ENCODE data around the gene GRIK4.
A peak's percentile ranks its signal among the peaks of the same experiment; 100 is the strongest.
"Not testable (repeated sequence)": the region's sequence is repeated elsewhere in the genome, so short reads cannot be mapped to it uniquely, and the experiment has no call there.

GRIK4 gene

GRCh38 chr11:120499859-120500258, 11.7 kb upstream of the GRIK4 start:
- no peak overlapping the region for H3K4me3 ChIP-seq (ENCODE audit: severe bottlenecking)
- H3K27ac ChIP-seq (ENCODE audit: poor library complexity, severe bottlenecking) = no peak overlapping the region
- no peak for ATAC-seq (ENCODE audit: low read depth)

DNA sequence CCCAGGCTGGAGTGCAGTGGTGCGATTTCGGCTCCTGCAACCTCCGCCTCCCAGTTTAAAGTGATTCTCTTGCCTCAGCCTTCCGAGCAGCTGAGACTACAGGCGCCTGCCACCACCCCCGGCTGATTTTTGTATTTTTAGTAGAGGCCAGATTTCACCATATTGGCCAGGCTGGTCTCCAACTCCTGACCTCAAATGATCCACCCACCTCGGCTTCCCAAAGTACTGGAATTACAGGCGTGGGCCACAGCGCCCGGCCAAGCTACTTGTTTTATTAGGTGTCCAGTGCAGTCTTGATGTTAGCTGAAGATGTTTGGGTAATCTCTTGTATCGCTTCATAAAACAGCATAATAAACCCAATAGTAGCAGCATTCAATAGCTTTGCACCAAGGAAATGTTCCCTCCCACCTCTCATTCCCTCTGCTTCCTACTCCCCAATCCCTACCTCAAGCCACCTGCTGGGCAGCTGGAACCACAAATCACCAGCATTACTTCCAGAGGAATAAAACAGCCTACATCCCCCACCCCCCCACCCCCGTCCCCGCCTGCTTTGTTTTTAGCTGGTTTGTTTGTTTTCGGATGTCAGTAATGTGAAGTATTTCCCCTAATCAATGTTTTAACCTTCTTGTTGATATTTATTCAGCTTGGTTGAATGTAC, 11.0 kb upstream of the GRIK4 start:
- no peak for TF ChIP-seq CTCF (IDR thresholded peaks at IDR 0.05; ENCODE audit: poor library complexity, severe bottlenecking)
- no peak for DNase-seq (ENCODE audit: low spot score)
- Histone ChIP-seq H3K27ac (ENCODE audit: poor library complexity, severe bottlenecking) (no peak overlapping the region), H3K9me3 (ENCODE audit: severe bottlenecking) (no peaks in the 10 kb centered on the region), H3K27me3 (ENCODE audit: insufficient read depth, poor library complexity, severe bottlenecking) (peaks cover 7% of the 10 kb centered on the region), H3K4me3 (ENCODE audit: severe bottlenecking) (no peak overlapping the region), H3K4me1 (ENCODE audit: insufficient read depth, poor library complexity, severe bottlenecking) (no peaks in the 10 kb centered on the region), H3K36me3 (ENCODE audit: low read depth) (no peaks in the 10 kb centered on the region)
- peak; percentile 21; the same call in 1 of the 3 replicates for ATAC-seq (ENCODE audit: low read depth)

More at GRCh38 chr11:120499859-120500258, 11.7 kb upstream of the GRIK4 start:
- Histone ChIP-seq H3K27me3 (ENCODE audit: insufficient read depth, poor library complexity, severe bottlenecking) (peaks cover 5% of the 10 kb centered on the region), H3K36me3 (ENCODE audit: low read depth) (no peaks in the 10 kb centered on the region), H3K4me1 (ENCODE audit: insufficient read depth, poor library complexity, severe bottlenecking) (no peaks in the 10 kb centered on the region), H3K9me3 (ENCODE audit: severe bottlenecking) (no peaks in the 10 kb centered on the region)
- TF ChIP-seq CTCF (IDR thresholded peaks at IDR 0.05; ENCODE audit: poor library complexity, severe bottlenecking) = no peak
- no peak for DNase-seq (ENCODE audit: low spot score)

GRCh38 chr11:120501440-120501839, 10.1 kb upstream of the GRIK4 start:
- no peak for TF ChIP-seq CTCF (IDR thresholded peaks at IDR 0.05; ENCODE audit: poor library complexity, severe bottlenecking)
- Histone ChIP-seq H3K9me3 (ENCODE audit: severe bottlenecking) (no peaks in the 10 kb centered on the region), H3K27ac (ENCODE audit: poor library complexity, severe bottlenecking) (no peak overlapping the region), H3K4me1 (ENCODE audit: insufficient read depth, poor library complexity, severe bottlenecking) (no peaks in the 10 kb centered on the region), H3K27me3 (ENCODE audit: insufficient read depth, poor library complexity, severe bottlenecking) (peaks cover 15% of the 10 kb centered on the region), H3K36me3 (ENCODE audit: low read depth) (no peaks in the 10 kb centered on the region), H3K4me3 (ENCODE audit: severe bottlenecking) (no peak overlapping the region)
- DNase-seq (ENCODE audit: low spot score) (no peak), ATAC-seq (ENCODE audit: low read depth) (no peak)

DNA sequence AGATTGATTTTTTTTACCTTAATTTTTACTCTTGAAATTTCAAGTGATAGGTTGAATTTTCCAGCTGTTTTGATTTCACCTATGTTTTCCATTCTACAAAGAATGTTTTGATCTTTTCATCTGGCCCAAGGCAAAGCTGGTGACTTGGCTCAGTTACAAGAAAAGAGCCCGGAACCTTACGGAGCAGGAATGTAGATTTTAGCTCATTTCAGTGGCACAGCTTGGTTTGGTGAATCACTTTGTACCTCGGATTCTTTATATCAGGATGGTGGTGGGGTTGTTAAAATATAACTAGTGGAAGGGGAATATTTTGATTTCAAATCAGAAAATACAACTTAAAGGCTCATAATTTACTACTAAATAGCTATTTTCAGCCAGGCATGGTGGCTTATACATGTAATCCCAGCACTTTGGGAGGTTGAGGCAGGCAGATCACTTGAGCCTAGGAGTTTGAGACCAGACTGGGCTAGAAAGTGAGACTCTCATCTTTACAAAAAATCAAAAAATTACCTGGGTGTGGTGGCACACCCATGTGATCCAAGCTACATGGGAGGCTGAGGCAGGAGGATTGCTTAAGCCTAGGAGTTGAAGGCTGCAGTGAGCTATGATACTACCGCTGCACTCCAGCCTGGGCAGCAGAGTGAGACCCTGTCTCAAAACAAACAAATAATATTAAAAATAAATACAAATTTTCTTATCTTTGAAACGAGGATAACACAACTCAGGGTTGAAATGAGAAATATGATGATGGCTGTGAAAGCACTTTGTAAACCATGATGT, 9.4 kb upstream of the GRIK4 start:
- Histone ChIP-seq H3K27me3 (ENCODE audit: insufficient read depth, poor library complexity, severe bottlenecking) (peaks cover 20% of the 10 kb centered on the region), H3K4me1 (ENCODE audit: insufficient read depth, poor library complexity, severe bottlenecking) (no peaks in the 10 kb centered on the region), H3K4me3 (ENCODE audit: severe bottlenecking) (no peak overlapping the region), H3K9me3 (ENCODE audit: severe bottlenecking) (no peaks in the 10 kb centered on the region), H3K36me3 (ENCODE audit: low read depth) (no peaks in the 10 kb centered on the region), H3K27ac (ENCODE audit: poor library complexity, severe bottlenecking) (no peak overlapping the region)
- no peak for DNase-seq (ENCODE audit: low spot score)
- no peak for ATAC-seq (ENCODE audit: low read depth)
- no peak for TF ChIP-seq CTCF (IDR thresholded peaks at IDR 0.05; ENCODE audit: poor library complexity, severe bottlenecking)

DNA sequence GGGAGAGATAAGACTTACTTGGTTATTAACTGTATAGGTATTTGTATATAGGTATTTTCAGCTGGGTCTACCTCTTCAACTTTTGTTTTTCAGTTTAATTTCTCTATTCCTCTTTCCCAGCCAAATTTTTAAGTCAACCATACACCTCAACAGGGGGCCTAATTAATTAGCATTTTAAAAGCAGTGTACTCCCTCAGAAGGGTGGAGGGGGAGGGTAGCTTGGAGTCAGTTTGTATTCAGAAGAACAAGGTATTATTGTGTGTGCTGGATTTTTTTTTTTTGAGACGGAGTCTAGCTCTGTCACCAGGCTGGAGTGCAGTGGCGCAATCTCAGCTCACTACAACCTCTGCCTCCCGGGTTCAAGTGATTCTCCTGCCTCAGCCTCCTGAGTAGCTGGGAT, 8.0 kb upstream of the GRIK4 start:
- H3K4me3 ChIP-seq (ENCODE audit: severe bottlenecking); H3K9me3 ChIP-seq (ENCODE audit: severe bottlenecking); H3K27ac ChIP-seq (ENCODE audit: poor library complexity, severe bottlenecking); ATAC-seq (ENCODE audit: low read depth); H3K36me3 ChIP-seq (ENCODE audit: low read depth); DNase-seq (ENCODE audit: low spot score); H3K4me1 ChIP-seq (ENCODE audit: insufficient read depth, poor library complexity, severe bottlenecking): not testable (repeated sequence)
- H3K27me3 ChIP-seq (ENCODE audit: insufficient read depth, poor library complexity, severe bottlenecking) = peaks cover 20% of the 10 kb centered on the region

All from RWPE2 (cell line).